PFSK-1 (cell line): ENCODE results near the gene TLR5.

Experiments used
- FOXP2 ChIP-seq: optimal IDR thresholded peaks from 2 replicates; pipeline ENCODE3; 2011; ENCODE audit warnings: borderline replicate concordance, control low read depth, inconsistent platforms; ENCODE audit not compliant: insufficient read depth; ENCODE audit errors: extremely low read length, extremely low read depth
- POLR2AphosphoS5 ChIP-seq: IDR thresholded peaks from 2 replicates; pipeline ENCODE4 v1.6.1; 2012; ENCODE audit warnings: low read depth, mild to moderate bottlenecking, control low read depth, low read length, moderate library complexity
- SIN3A ChIP-seq: IDR thresholded peaks from 2 replicates; pipeline ENCODE4 v1.6.1; 2012; ENCODE audit warnings: mild to moderate bottlenecking, low read length, moderate library complexity, borderline replicate concordance; ENCODE audit not compliant: insufficient read depth
- TAF1 ChIP-seq: IDR thresholded peaks from 2 replicates; pipeline ENCODE4 v1.6.1; 2012; ENCODE audit warnings: low read length, control low read depth, borderline replicate concordance; ENCODE audit not compliant: insufficient read depth
- TF ChIP-seq, protein P1 (sequence below), 2 experiments: IDR thresholded peaks; 2 replicates each; pipeline versions ENCODE4 v1.6.1 to v1.8.0; 2011 to 2012; ENCODE audit warnings: low read depth in 2 of 2, low read length in 2 of 2, control low read depth in 1 of 2, inconsistent platforms in 1 of 2, mild to moderate bottlenecking in 1 of 2, moderate library complexity in 1 of 2; ENCODE audit not compliant: insufficient read depth in 1 of 2

The TLR5 gene

DNA sequence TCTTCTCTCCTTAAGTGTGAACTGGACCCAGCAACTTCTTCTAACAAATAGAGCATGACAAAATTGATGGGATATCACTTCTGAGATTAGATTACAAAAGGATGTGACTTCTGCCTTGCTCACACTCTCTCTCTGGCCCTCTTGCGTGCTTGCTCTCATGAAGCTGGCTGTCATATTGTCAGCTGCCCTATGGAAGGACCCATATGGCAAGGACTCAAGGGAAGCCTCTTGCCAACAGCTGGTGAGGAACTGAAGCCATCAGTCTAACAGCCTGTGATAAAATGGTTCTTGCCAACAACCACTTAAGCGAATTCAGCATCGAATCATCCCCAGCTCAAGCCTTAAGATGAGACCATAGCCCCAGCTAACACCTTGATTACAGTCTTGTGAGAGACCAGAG is 4.8 kb upstream of the TLR5 start:
- TF ChIP-seq POLR2AphosphoS5 (no peak), FOXP2 (no peak), SIN3A (no peak), TAF1 (no peak)
- TF ChIP-seq, protein P1, sequence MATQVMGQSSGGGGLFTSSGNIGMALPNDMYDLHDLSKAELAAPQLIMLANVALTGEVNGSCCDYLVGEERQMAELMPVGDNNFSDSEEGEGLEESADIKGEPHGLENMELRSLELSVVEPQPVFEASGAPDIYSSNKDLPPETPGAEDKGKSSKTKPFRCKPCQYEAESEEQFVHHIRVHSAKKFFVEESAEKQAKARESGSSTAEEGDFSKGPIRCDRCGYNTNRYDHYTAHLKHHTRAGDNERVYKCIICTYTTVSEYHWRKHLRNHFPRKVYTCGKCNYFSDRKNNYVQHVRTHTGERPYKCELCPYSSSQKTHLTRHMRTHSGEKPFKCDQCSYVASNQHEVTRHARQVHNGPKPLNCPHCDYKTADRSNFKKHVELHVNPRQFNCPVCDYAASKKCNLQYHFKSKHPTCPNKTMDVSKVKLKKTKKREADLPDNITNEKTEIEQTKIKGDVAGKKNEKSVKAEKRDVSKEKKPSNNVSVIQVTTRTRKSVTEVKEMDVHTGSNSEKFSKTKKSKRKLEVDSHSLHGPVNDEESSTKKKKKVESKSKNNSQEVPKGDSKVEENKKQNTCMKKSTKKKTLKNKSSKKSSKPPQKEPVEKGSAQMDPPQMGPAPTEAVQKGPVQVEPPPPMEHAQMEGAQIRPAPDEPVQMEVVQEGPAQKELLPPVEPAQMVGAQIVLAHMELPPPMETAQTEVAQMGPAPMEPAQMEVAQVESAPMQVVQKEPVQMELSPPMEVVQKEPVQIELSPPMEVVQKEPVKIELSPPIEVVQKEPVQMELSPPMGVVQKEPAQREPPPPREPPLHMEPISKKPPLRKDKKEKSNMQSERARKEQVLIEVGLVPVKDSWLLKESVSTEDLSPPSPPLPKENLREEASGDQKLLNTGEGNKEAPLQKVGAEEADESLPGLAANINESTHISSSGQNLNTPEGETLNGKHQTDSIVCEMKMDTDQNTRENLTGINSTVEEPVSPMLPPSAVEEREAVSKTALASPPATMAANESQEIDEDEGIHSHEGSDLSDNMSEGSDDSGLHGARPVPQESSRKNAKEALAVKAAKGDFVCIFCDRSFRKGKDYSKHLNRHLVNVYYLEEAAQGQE (IDR thresholded peaks at IDR 0.05; ENCODE audit: insufficient read depth in 1 of 2, low read depth in 2 of 2, low read length in 2 of 2), result no peak

DNA sequence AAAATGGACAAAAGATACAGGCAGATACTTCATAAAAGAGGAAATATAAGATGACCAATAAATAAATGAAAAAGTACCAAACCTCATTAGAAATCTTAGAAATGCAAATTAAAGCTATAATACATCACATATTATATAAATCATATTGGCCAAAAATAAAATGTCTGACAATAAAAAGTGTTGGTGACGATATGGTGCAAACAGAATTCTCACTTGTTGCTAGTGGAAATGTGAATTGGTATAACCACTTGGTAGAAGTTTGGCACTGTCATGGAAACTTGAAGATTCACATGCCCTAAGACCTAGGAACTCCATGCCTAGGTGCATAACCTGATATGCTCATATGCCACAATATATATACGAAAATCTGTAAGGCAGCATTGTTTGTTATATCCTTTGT is 4.4 kb upstream of the TLR5 start:
- TF ChIP-seq SIN3A, result no peak

DNA sequence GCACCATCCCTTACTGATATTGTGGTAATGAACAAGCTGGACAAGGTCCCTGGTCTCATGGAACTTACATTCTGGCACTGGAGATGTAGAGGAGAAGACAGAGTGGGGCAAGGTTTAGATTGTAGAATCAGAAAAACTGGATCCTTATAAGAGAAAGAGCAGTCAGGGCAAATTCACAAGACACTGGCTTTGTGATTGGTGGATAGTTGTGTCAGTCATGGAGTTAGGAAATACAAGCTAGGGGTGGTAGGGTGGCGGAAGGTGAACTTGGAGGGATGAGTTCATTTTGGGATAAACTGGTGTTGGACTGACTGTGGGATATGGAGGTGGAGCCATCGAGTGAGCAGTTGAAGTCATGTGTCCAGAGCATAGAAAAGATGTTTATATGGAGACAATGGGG is 3.7 kb upstream of the TLR5 start:
- TF ChIP-seq FOXP2, result no peak
- TF ChIP-seq, protein P1 (IDR thresholded peaks at IDR 0.05; ENCODE audit: insufficient read depth in 1 of 2, low read depth in 2 of 2, low read length in 2 of 2), result no peak
- no peak for TF ChIP-seq POLR2AphosphoS5
- no peak for TF ChIP-seq SIN3A
- TF ChIP-seq TAF1, result no peak

DNA sequence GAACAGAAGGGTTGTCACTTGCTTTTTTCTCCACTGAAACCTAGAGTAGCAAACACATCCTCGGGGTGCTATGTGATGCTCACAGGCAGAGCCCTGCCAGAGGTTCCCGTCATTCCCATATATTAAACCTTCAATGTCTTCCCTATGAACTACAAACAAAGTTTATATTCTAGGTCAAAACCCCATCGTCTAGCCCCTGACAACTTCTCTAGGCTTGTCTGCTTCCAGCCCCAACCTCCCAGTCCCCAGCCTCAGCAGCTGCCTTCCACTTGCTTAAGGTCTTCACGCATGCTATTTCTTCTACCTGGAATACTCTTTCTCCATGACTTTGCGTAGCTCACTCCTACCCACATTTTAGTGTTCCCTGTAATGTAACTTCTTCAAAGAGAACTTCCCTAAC is 1.9 kb upstream of the TLR5 start:
- TF ChIP-seq TAF1 (no peak), SIN3A (no peak), POLR2AphosphoS5 (no peak), FOXP2 (no peak)
- TF ChIP-seq, protein P1 (IDR thresholded peaks at IDR 0.05; ENCODE audit: insufficient read depth in 1 of 2, low read depth in 2 of 2, low read length in 2 of 2), result no peak

DNA sequence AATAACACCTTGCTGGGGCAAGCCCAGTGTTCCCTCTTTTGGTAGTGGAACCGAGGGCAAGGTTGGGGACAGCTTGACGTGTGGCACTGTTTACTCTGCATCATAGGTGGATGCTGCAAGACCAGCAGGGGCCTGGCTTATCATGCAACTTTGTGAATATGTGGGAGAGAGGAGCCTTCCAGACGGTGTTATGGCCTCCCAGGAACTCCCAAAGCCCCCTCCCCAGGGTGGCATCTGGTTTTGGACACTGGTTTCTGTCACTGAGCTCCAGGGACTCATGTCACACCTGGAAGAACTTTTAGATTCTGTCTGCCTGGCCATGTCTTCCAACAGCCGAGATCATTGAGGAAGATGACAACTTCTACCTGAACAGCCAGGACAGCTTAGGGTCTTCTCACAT is 1.4 kb upstream of the TLR5 start:
- TF ChIP-seq TAF1, result no peak
- no peak for TF ChIP-seq POLR2AphosphoS5
- no peak for TF ChIP-seq FOXP2
- TF ChIP-seq, protein P1 (IDR thresholded peaks at IDR 0.05; ENCODE audit: insufficient read depth in 1 of 2, low read depth in 2 of 2, low read length in 2 of 2), result no peak
- no peak for TF ChIP-seq SIN3A
